NCI-H2107 treated with DMSO at 0.1 percent for 48 hours (cell line): Measurements from ENCODE around the gene GIMAP2.
"Not testable (repeated sequence)": the region's sequence is repeated elsewhere in the genome, so short reads cannot be mapped to it uniquely, and the experiment has no call there.

Experiments
- DNase-seq: peaks from one replicate; lab custom pipeline; 2025; ENCODE audit not compliant: unreplicated experiment; lab: John Stamatoyannopoulos, UW

GIMAP2 gene

DNA sequence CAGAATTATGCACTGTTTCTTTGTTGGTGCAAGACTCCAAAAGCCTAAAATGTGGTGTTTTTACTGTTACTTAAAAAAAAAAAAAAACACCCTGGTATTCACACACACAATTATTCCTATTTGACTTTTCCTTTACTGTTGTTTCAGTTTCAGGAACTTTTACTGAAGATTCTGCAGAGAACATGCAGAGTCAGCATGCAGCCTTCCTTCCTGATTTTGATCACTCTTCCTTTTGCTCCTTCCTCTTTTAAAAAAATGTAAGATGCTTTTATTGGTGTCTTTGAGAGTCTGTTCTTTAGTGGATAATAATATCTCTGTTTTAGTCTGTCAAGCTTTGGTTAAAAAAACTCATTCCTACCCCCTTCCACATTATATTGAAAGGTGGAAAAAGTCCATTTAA, 9.2 kb upstream of the GIMAP2 start:
- not testable (repeated sequence) for DNase-seq

GRCh38 chr7:150676854-150677253, 8.7 kb upstream of the GIMAP2 start:
- not testable (repeated sequence) for DNase-seq

GRCh38 chr7:150678601-150679000, 6.9 kb upstream of the GIMAP2 start:
- not testable (repeated sequence) for DNase-seq

DNA sequence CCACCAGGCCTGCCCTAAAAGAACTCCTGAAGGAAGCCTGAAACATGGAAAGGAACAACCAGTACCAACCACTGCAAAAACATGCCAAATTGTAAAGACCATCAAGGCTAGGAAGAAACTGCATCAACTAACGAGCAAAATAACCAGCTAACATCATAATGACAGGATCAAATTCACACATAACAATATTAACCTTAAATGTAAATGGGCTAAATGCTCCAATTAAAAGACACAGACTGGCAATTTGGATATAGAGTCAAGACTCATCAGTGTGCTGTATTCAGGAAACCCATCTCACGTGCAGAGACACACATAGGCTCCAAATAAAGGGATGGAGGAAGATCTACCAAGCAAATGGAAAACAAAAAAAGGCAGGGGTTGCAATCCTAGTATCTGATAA, 5.1 kb upstream of the GIMAP2 start:
- DNase-seq, result not testable (repeated sequence)

- no peak for DNase-seq
These were observed 625 bp downstream of the GIMAP2 start for GRCh38 chr7:150686030-150686631.

- DNase-seq, result no peak
These were observed 3.1 kb downstream of the GIMAP2 start for GRCh38 chr7:150688630-150689029.

- DNase-seq, result no peak
These were observed 10.1 kb downstream of the GIMAP2 start for GRCh38 chr7:150695654-150696053.

DNA sequence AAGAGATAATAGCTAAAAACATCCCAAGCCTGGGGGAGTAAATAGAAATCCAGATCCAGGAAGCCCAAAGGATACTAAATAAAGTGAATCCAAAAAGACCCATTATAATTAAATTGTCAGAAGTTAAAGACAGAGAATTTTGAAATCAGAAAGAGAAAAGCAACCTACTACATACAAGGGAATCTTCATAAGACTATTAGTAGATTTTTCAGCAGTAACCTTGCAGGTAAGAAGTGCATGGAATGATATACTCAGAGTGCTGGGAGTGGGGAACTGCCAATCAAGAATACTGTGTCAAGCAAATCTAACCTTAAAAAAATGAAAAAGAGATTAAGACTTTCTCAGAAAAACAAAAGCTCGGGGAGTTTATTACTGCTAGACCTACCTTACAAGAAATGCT, 17.7 kb downstream of the GIMAP2 start:
- no peak for DNase-seq

DNA sequence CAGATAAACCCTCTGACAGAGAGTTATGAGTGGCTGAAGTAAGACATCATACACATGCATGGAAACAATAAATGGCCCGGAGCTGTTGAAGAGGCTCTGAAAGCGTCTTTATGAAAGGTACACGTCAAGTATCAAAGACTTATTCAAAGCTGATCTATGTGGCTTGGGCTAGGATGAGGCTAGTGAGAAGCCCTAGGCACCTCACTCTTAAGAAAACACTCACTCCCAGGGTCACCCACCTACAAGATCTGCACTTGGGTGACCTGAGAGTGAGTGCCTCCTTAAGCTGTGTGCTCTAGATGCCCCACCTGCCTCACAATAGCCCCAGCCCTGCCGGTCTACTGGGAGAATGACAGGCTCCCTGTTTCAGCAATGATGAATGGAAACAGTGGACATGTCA, 29.8 kb downstream of the GIMAP2 start:
- DNase-seq, result no peak

DNA sequence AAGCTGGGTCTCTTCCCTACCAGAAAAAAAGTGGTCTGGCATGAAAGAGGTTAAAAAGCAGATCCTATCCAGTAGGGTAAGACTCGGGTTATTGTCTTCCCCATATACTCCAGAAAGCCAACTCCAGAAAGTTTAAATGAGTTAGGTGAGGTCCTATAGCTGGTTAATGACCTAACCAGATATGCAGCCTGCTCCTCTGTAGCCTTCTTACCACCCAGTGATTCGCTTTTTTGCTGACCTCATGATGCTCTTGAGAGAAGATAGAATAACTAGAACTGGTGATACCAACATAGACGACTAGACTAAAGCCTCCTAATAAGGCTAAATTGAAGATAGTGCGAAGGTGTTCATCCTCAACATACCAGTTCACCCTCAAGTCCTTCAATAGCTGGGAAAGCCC, 30.2 kb downstream of the GIMAP2 start:
- DNase-seq, result no peak

- no peak for DNase-seq
These were observed 30.9 kb downstream of the GIMAP2 start, which contains the start of gene GIMAP1 for GRCh38 chr7:150716368-150716767. TSS of gene GIMAP1 (plus strand) at chr7:150716613. CDS start at chr7:150719048, 2,435 bp downstream.

DNA sequence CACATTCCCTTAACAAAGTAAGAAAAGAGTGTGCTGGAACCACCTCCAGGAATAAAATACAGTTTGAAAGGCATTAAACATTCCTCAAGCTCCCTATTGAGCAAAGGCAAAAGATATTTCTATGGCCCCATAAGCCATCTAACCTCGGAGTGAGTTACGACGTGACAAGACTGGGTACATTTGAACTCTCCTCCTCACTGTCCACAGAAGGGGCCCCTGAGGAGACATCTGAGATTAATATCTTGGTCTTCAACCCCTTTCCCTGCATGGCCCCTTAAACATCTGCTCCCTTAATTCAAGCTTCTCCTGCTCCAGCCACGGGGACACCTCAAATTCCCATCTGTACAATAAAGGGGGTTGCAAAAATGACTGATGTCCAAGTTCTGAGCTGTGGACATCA, 31.4 kb downstream of the GIMAP2 start:
- DNase-seq, result no peak

- DNase-seq, result no peak
These were observed 32.4 kb downstream of the GIMAP2 start for GRCh38 chr7:150717814-150718420.

DNA sequence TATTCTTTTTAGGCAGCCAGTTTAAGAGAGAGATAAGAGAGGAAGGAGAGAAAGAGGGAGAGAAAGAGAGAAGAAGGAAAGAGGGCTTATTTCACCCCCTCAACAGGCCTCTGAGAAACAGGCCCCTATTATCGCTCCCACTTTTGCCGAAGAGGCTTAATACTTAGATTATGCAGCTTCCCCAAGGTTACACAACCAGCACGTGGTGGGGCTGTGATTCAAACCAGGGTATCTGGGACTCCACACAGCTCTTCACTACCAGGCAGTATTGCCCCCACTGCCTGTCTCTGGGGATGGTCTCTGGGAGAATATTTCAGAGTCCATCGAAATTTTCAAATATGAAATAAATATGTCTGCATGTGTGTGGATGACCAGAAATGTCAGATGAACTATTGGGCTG, 33.9 kb downstream of the GIMAP2 start:
- no peak for DNase-seq

GRCh38 chr7:150719960-150720891, 34.7 kb downstream of the GIMAP2 start:
- no peak for DNase-seq

- DNase-seq, result no peak
These were observed 36.5 kb downstream of the GIMAP2 start for GRCh38 chr7:150721970-150722373.

- no peak for DNase-seq
These were observed 37.0 kb downstream of the GIMAP2 start for GRCh38 chr7:150722431-150722931.

GRCh38 chr7:150723467-150723866, 38.0 kb downstream of the GIMAP2 start:
- DNase-seq, result no peak

GRCh38 chr7:150727381-150727780, 41.9 kb downstream of the GIMAP2 start:
- no peak for DNase-seq

DNA sequence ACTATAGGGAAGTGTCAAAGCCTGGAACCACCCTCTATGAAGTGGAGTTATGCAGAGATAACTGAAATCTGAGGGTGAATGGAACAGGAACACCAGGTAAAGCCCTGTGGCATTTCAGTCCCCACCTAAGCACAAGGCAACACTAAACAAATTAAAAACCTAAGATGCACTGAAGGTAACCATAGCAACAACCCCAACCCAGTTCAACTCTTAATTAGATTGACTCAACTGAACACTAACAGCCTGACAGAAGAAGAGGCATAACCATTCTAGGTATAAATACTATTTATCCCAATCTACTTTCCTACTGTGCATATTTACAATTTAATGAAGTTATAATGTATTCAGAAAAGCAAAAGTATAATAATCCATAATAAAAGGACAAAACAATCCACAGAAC, 42.5 kb downstream of the GIMAP2 start:
- no peak for DNase-seq

- DNase-seq, result no peak
These were observed 43.1 kb downstream of the GIMAP2 start for GRCh38 chr7:150728609-150729008.

- DNase-seq, result no peak
These were observed 46.4 kb downstream of the GIMAP2 start for GRCh38 chr7:150731916-150732315.
